ENCODE results near the gene TBC1D32.
"Not testable (repeated sequence)": the region's sequence is repeated elsewhere in the genome, so short reads cannot be mapped to it uniquely, and the experiment has no call there.

Gene TBC1D32

DNA sequence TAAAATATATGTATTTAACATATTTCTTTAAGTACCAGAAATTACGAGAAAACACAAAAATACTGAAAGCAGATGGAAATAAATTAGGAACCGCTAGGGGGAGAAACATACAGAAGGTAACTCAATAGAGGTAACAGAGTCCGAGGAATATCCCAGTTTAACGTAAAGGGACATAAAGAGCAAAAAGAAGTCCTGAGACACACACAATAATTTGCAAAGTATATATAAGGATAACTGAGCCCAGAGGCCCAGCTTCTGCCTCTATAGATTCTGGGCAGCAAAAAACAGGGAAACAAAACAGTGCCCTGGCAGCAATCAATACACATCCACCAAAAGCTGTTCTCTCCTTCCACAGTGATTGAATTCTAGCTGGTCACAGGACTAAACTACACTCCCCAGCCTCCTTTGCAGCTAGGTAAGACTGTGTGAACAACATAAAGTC is 15.1 kb downstream of the TBC1D32 start:
- no peak for DNase-seq

DNA sequence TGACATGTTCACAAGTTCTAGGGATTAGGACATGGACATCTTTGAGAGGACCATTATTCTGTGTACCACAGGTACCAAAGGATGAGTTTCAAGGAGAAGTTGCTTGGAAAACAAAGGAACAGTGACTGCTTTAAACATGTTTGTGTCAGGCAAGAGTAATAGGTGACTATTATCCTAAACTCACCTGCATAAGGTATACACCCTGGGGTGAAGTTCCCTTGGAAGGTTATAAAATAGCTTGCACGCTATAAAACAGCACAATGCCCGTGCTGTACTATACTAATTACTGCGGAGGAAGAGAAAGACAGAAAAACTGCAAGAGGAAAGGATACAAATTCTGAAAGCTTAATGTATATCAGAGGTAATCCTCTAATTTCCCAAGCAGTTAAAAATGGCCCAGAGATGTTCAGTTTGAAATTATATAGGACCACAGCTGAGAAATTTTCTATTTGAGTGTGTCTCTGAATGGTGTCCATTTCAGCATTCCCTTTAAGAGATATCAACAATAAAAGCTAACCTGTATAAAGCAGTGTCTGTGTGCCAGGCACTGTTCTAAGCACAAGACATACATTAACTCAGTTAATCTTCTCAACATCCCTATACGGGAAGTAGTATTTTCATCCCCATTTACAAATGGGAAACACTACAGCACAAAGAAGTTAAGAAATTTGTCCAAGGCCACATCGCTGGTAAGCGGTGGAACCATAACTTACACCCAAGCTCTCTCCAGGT is 19.7 kb downstream of the TBC1D32 start:
- DNase-seq: no peak

DNA sequence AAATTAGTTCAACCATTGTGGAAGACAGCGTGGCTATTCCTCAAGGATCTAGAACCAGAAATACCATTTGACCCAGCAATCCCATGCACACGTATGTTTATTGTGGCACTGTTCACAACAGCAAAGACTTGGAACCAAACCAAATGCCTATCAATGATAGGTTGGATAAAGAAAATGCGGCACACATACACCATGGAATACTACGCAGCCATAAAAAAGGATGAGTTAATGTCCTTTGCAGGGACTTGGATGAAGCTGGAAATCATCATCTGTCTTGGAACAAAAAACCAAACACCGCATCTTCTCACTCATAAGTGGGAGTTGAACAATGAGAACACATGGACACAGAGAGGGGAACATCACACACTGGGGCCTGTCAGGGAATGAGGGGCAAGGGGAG is 22.5 kb downstream of the TBC1D32 start:
- not testable (repeated sequence) for DNase-seq

GRCh38 chr6:121310495-121310894 is 23.8 kb downstream of the TBC1D32 start:
- no peak for DNase-seq

- DNase-seq: no peak
Measured at GRCh38 chr6:121309768-121310469, 24.4 kb downstream of the TBC1D32 start.

- DNase-seq: no peak
Measured at GRCh38 chr6:121305957-121306607, 28.2 kb downstream of the TBC1D32 start.

GRCh38 chr6:121302882-121303281 is 31.4 kb downstream of the TBC1D32 start:
- no peak for DNase-seq

DNA sequence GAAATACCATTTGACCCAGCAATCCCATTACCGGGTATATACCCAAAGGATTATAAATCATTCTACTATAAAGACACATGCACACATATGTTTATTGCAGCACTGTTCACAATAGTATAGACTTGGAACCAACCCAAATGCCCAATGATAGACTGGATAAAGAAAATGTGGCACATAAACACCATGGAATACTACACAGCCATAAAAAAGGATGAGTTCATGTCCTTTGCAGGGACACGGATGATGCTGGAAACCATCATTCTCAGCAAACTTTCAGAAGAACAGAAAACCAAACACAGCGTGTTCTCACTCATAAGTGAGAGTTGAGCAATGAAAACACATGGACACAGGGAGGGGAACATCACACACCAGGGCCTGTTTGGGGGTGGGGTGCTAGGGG is 33.1 kb downstream of the TBC1D32 start:
- DNase-seq: not testable (repeated sequence)

DNA sequence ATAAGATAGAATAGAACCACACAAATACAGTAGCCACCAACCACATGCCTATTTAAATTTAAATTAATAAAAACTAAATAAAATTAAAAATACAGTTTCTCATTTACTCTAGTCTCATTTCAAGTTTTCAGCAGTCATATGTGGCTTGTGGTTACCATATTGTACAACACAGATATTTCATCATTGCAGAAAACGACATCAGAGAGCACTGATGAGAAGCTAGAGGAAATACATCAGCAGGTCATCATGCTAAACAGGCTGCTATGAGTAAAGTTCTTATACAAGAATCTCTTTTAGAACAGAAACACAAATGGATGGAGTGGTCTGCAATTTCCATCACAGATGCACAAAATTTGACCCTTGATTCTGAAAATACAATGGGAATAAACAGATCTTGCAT is 36.6 kb downstream of the TBC1D32 start:
- DNase-seq: no peak

DNA sequence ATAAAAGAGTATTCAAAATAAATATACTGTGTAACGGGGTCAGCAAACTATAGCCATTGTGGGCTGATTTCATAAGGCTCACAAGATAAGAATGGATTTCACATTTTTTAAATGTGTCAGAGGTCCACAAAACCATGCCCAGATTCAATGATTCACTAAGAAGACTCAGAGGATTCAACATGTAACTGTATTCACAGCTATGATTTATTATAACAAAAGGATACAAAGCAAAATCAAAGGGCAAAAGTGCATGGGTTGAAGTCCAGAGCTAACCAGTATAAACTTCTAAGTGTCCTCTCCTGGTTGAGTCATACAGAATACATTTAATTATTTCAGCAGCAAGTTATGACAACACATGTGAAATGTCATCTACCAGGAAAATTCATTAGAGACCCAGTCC is 49.2 kb downstream of the TBC1D32 start:
- no peak for DNase-seq

DNA sequence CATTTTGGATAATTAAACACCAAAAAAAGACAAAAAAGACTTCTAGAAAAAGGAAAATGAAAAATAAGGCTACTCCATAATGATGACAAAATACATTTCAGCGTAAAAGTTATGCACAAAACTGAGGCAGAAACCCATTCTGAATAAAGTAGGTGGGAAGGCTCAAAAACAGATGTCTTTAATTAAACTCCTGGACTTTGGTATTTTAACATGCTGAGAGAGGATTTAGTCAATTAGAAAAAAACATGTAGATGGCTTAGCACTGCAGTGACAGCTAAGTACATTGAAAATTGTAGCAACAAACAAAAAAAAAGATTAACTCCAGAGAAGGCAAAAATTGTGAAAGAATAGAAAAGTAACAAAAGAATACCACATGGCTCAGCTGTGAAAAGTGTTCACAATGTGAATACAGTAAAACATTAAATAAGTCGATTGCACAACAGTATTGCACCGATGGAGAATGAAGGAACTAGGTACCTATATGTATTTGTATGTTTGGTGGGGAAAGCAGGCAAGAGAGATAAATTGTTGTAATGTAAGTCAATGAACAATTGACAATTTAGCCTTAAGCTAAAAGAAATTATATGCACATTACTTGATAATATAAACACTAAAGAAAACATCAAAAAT is 59.5 kb downstream of the TBC1D32 start:
- no peak for DNase-seq

DNA sequence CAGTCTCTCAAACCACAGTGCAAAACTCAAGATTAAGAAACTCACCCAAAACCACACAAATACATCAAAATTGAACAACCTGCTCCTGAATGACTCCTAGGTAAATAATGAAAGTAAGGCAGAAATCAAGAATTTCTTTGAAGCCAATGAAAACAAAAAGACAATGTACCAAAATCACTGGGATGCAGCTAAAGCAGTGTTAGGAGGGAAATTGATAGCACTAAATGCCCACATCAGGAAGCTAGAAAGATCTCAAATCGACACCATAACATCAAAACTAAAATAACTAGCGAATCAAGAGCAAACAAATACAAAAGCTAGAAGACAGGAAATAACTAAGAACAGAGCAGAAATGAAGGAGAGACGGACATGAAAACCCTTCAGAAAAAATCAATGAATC is 70.5 kb downstream of the TBC1D32 start:
- DNase-seq: no peak

GRCh38 chr6:121260651-121261102 is 73.6 kb downstream of the TBC1D32 start:
- DNase-seq: no peak

- no peak for DNase-seq
Measured at GRCh38 chr6:121247386-121247785, 86.9 kb downstream of the TBC1D32 start.

DNA sequence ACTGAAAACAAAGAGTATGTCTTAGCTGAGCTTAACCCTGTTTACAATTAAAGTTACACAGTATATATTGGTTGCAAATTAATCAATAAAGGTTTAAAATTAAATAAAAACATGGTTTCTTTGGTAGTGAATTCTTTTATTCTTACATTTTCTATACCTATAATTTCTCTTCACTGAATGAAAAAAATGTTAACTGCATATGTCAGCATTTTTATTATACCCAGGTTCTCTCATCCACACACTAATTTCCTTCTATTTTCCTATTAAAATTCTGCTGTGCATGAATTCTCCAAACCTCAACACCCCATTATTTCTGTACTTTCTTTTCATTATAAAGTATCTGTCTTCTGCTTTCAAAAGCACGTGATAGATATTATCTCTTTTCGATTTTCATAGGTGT is 91.9 kb downstream of the TBC1D32 start:
- no peak for DNase-seq

- no peak for DNase-seq
Measured at GRCh38 chr6:121237859-121238258, 96.4 kb downstream of the TBC1D32 start.

DNA sequence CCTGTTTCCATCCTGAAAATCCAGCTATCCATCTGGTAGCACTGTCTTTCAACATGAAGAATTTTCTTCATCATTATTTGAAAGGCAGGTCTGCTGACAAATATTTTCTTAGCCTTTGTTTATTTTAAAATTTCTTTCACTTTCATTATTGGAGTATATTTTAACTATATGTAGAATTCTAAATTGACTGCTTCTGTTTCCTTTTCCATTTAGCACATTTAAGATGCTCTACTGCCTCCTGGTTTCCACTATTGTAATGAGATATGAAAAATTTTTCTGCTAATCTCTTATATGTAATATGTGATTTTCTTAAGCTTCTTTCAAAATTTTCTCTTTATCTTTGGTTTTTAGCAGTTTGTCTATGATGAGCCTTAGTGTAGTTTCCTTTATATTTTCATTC is 97.3 kb downstream of the TBC1D32 start:
- no peak for DNase-seq

GRCh38 chr6:121235386-121235785 is 98.9 kb downstream of the TBC1D32 start:
- no peak for DNase-seq

DNA sequence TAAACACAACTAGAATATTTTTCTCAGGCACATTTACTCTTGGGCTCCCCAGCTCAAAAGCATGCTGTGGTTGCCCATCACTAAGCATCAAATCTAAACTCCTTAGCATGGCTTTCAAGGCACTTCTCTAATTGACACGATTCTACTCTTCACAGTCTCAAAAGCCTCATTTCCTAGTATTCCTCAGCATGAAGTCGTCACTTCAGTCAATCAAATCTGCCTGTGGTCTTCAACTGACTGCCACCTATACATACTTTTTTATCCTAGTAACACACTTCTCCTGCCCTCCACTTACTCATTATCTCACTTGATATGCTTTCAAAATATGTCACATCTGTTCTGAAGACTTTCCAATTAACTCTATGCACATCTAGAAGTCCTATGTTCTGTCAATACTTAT is 110.3 kb downstream of the TBC1D32 start:
- no peak for DNase-seq

GRCh38 chr6:121223212-121223611 is 111.1 kb downstream of the TBC1D32 start:
- no peak for DNase-seq

DNA sequence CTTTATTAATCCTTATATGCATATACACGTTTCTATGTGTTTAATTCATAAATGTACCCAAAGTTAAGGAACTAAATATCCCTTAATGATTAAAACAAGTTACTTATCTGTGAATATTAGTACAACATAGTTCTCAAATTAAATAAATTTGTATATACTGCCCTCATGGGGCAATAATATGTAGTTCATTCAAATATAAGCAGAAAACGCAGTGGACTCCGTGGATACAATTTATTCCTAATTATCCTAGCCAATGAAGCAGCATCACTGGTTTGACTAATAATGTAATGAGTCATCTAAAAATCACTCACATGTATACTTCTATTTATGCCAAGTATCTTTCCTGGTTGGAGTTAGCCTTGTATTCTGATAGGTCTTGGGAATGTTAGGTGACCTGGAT is 111.6 kb downstream of the TBC1D32 start:
- no peak for DNase-seq

DNA sequence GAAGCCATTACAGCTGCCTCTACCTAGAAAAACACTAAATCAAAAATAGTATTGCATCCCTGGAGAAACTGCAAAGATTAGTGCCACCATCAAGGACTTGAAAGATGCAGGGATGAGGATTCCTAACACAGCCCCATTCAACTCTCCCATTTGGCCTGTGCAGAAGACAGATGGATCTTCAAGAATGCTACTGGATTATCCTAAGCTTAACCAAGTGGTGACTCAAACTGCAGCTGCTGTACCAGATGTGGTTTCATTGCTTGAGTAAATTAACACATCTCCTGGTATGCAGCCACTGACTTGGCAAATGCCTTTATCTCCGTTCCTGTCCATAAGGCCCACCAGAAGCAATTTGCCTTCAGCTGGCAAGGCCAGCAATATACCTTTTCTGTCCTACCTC is 117.4 kb downstream of the TBC1D32 start:
- no peak for DNase-seq

DNA sequence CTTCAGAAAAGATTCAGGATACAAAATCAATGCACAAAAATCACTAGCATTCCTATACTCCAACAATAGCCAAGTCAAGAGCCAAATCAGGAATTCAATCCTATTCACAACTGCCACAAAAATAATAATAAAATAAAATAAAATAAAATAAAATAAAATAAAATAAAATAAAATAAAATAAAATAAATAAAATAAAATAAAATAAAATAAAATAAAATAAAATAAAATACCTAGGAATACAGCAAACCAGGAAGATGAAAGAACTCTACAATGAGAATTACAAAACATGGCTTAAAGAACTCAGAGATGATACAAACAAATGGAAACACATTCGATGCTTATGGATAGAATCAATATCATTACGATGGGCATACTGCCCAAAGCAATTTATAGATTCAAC is 120.9 kb downstream of the TBC1D32 start:
- DNase-seq: not testable (repeated sequence)

DNA sequence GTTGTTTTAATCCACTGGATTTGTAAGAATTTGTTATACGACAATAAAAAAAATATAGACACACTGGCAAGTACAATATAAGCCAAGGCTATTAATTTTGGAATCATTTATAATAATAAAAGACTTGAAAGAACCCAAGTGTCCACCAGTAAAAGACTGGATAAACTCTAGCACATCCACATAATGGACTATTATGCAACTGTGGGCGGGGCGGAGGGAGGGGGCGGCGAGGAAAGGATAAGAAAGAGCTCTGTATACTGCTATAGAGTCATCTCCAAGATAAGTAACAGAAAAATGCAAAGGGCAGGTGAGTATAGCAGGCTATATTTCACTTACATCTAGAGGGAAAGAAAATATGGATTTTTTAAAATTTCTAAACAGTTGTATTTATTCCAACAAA is 123.3 kb downstream of the TBC1D32 start:
- no peak for DNase-seq

Measured in activated CD4-positive, alpha-beta T cell treated with anti-CD3 and anti-CD28 coated beads, Interleukin-2, amount 50 U/mL, for 1 hour (primary cell).